Panc1 (cell line): ENCODE measurements around the gene RAP1GAP. TPM values are rescaled to one million over a fixed set of nuclear protein-coding genes. Genes with fewer than 3 reads are reported as not detected.

Experiments used
- ATAC-seq: fragments of 200-7000 bp; cut with Tn5 transposase; 2 replicates; pipeline ENCODE4 v1.9.1; 2020; ENCODE audit warnings: mild to moderate bottlenecking, moderate library complexity
- BruUV-seq: library from RNA; stranded (reverse); fragments of 400-500 nt; replicated peaks from 2 replicates; lab custom pipeline; 2021; lab: Mats Ljungman, UMichigan
- CTCF ChIA-PET: fragments of 300-600 bp; sonication (Branson Sonifier 250); formaldehyde crosslinking; loops from one replicate; lab custom pipeline; 2022; ENCODE audit warnings: antibody characterized with exemption; lab: Charles Lee
- POLR2A ChIA-PET: fragments of 300-600 bp; sonication (Branson Sonifier 250); formaldehyde crosslinking; loops from one replicate; lab custom pipeline; 2022; ENCODE audit warnings: antibody characterized with exemption; lab: Charles Lee
- DNase-seq: peaks from one replicate; pipeline ENCODE4 v3.0.0-alpha.2; 2010; ENCODE audit warnings: low read depth, low spot score
- H3K27ac ChIP-seq: 2 replicates; pipeline ENCODE4 v1.5.1; 2011; ENCODE audit warnings: mild to moderate bottlenecking, low read length, inconsistent platforms
- H3K27me3 ChIP-seq: fragments of 200-500 bp; sonication (Bioruptor generic); 2 replicates; pipeline ENCODE4 v1.6.0; 2014; ENCODE audit warnings: low read length, inconsistent platforms; ENCODE audit not compliant: control insufficient read depth, insufficient read depth
- H3K36me3 ChIP-seq: fragments of 200-500 bp; sonication (Bioruptor generic); 2 replicates; pipeline ENCODE4 v1.5.1; 2014; ENCODE audit warnings: inconsistent platforms, mild to moderate bottlenecking, low read length, moderate library complexity; ENCODE audit not compliant: control insufficient read depth, insufficient read depth
- H3K4me1 ChIP-seq: 2 replicates; pipeline ENCODE4 v1.5.1; 2011; ENCODE audit warnings: inconsistent platforms, mild to moderate bottlenecking, low read length, moderate library complexity; ENCODE audit not compliant: control insufficient read depth, insufficient read depth
- H3K4me3 ChIP-seq, 2 experiments: 2 replicates each; pipeline ENCODE4 v1.5.1; 2011 to 2012; ENCODE audit warnings: low read depth in 2 of 2, low read length in 2 of 2, mild to moderate bottlenecking in 2 of 2, inconsistent platforms in 1 of 2, moderate library complexity in 1 of 2
- H3K9me3 ChIP-seq: fragments of 200-500 bp; sonication (Bioruptor generic); 2 replicates; pipeline ENCODE4 v1.5.1; 2014; ENCODE audit warnings: low read depth, mild to moderate bottlenecking, inconsistent platforms, low read length, moderate library complexity; ENCODE audit not compliant: control insufficient read depth, insufficient read depth
- CTCF ChIP-seq: fragments of 450-650 bp; IDR thresholded peaks from 2 replicates; pipeline ENCODE4 v1.5.1; 2017; ENCODE audit warnings: mild to moderate bottlenecking
- POLR2AphosphoS5 ChIP-seq: IDR thresholded peaks from 2 replicates; pipeline ENCODE4 v1.6.1; 2012; ENCODE audit warnings: mild to moderate bottlenecking, low read depth, low read length, moderate library complexity
- REST ChIP-seq, 2 experiments: IDR thresholded peaks; 2 replicates each; pipeline ENCODE4 v1.6.1; 2011 to 2012; ENCODE audit warnings: low read depth in 2 of 2, control low read depth in 1 of 2, low read length in 1 of 2, mild to moderate bottlenecking in 1 of 2, moderate library complexity in 1 of 2; ENCODE audit not compliant: insufficient read depth in 1 of 2
- SIN3A ChIP-seq: IDR thresholded peaks from 2 replicates; pipeline ENCODE4 v1.6.1; 2012; ENCODE audit warnings: low read depth, mild to moderate bottlenecking, low read length, moderate library complexity, borderline replicate concordance; ENCODE audit not compliant: insufficient read depth
- TCF7L2 ChIP-seq: IDR thresholded peaks from 2 replicates; pipeline ENCODE4 v1.6.1; 2011; ENCODE audit warnings: mild to moderate bottlenecking, low read depth, low read length, inconsistent platforms
- in situ Hi-C: cut with HindIII; loops from 2 replicates; pipeline ENCODE4 v1.10.0; 2016; ENCODE audit warnings: low sequenced_read_pairs, low pct_unique_long_range_greater_than_20kb
- intact Hi-C: fragments of 100-400 bp; cut with micrococcal nuclease; formaldehyde crosslinking; loops from one replicate; pipeline ENCODE4 v1.10.0; 2022; ENCODE audit not compliant: unreplicated experiment
- total RNA-seq: library from RNA; stranded (reverse); gene quantifications from one replicate; pipeline ENCODE4 v1.2.1, GENCODE V29; 2021; ENCODE audit not compliant: unreplicated experiment

Gene RAP1GAP
- total RNA-seq, 1 experiment from 2014 or later, result 4.6 TPM

GRCh38 chr1:21584096-21584495 lies 85.1 kb downstream of the RAP1GAP start:
- Histone ChIP-seq H3K36me3 (no peaks in the 10 kb centered on the region), H3K27me3 (no peaks in the 10 kb centered on the region), H3K4me3 (no peak overlapping the region), H3K4me1 (peaks cover 11% of the 10 kb centered on the region), H3K27ac (no peak overlapping the region), H3K9me3 (no peaks in the 10 kb centered on the region)
- POLR2A ChIA-PET, result no interaction called here
- ATAC-seq (no peak), DNase-seq (no peak)
- in situ Hi-C loops, result no loop called here
- no TSS peak for BruUV-seq
- intact Hi-C loops, result no loop called here
- no peak for TF ChIP-seq REST (IDR thresholded peaks at IDR 0.05; ENCODE audit: insufficient read depth in 1 of 2, low read depth in 2 of 2, low read length in 1 of 2)
- no peak for TF ChIP-seq TCF7L2
- no peak for TF ChIP-seq POLR2AphosphoS5
- no peak for TF ChIP-seq CTCF
- no peak for TF ChIP-seq SIN3A
- CTCF ChIA-PET, result no interaction called here

- Histone ChIP-seq H3K27ac (no peak overlapping the region), H3K4me3 (no peak overlapping the region), H3K4me1 (no peaks in the 10 kb centered on the region; the same call in 1 of the 2 replicates), H3K27me3 (no peaks in the 10 kb centered on the region), H3K36me3 (no peaks in the 10 kb centered on the region), H3K9me3 (no peaks in the 10 kb centered on the region)
- ATAC-seq, result no peak
- no TSS peak for BruUV-seq
- intact Hi-C loops (no loop called here), in situ Hi-C loops (no loop called here)
- no peak for TF ChIP-seq REST (IDR thresholded peaks at IDR 0.05; ENCODE audit: insufficient read depth in 1 of 2, low read depth in 2 of 2, low read length in 1 of 2)
- no peak for TF ChIP-seq TCF7L2
- no peak for TF ChIP-seq SIN3A
- TF ChIP-seq CTCF, result no peak
- no peak for TF ChIP-seq POLR2AphosphoS5
- ChIA-PET CTCF (interaction anchor here (0.8 kb wide), 1 partner anchor 209 kb away, joined by 3 read pairs; no protein-coding TSS in a partner anchor), POLR2A (no interaction called here)
- DNase-seq, result no peak
Measured at GRCh38 chr1:21579791-21580190, 89.4 kb downstream of the RAP1GAP start.
